Panc1 (cell line): ENCODE data around the gene TIGIT. TPM values are rescaled to one million over a fixed set of nuclear protein-coding genes. Genes with fewer than 3 reads are reported as not detected.

Experiments
- ATAC-seq: fragments of 200-7000 bp; cut with Tn5 transposase; 2 replicates; pipeline ENCODE4 v1.9.1; 2020; ENCODE audit warnings: mild to moderate bottlenecking, moderate library complexity
- BruUV-seq: library from RNA; stranded (reverse); fragments of 400-500 nt; replicated peaks from 2 replicates; lab custom pipeline; 2021; lab: Mats Ljungman, UMichigan
- CTCF ChIA-PET: fragments of 300-600 bp; sonication (Branson Sonifier 250); formaldehyde crosslinking; loops from one replicate; lab custom pipeline; 2022; ENCODE audit warnings: antibody characterized with exemption; lab: Charles Lee
- POLR2A ChIA-PET: fragments of 300-600 bp; sonication (Branson Sonifier 250); formaldehyde crosslinking; loops from one replicate; lab custom pipeline; 2022; ENCODE audit warnings: antibody characterized with exemption; lab: Charles Lee
- DNase-seq: peaks from one replicate; pipeline ENCODE4 v3.0.0-alpha.2; 2010; ENCODE audit warnings: low read depth, low spot score
- H3K27ac ChIP-seq: 2 replicates; pipeline ENCODE4 v1.5.1; 2011; ENCODE audit warnings: mild to moderate bottlenecking, low read length, inconsistent platforms
- H3K27me3 ChIP-seq: fragments of 200-500 bp; sonication (Bioruptor generic); 2 replicates; pipeline ENCODE4 v1.6.0; 2014; ENCODE audit warnings: low read length, inconsistent platforms; ENCODE audit not compliant: control insufficient read depth, insufficient read depth
- H3K36me3 ChIP-seq: fragments of 200-500 bp; sonication (Bioruptor generic); 2 replicates; pipeline ENCODE4 v1.5.1; 2014; ENCODE audit warnings: inconsistent platforms, mild to moderate bottlenecking, low read length, moderate library complexity; ENCODE audit not compliant: control insufficient read depth, insufficient read depth
- H3K4me1 ChIP-seq: 2 replicates; pipeline ENCODE4 v1.5.1; 2011; ENCODE audit warnings: inconsistent platforms, mild to moderate bottlenecking, low read length, moderate library complexity; ENCODE audit not compliant: control insufficient read depth, insufficient read depth
- H3K4me3 ChIP-seq, 2 experiments: 2 replicates each; pipeline ENCODE4 v1.5.1; 2011 to 2012; ENCODE audit warnings: low read depth in 2 of 2, low read length in 2 of 2, mild to moderate bottlenecking in 2 of 2, inconsistent platforms in 1 of 2, moderate library complexity in 1 of 2
- H3K9me3 ChIP-seq: fragments of 200-500 bp; sonication (Bioruptor generic); 2 replicates; pipeline ENCODE4 v1.5.1; 2014; ENCODE audit warnings: low read depth, mild to moderate bottlenecking, inconsistent platforms, low read length, moderate library complexity; ENCODE audit not compliant: control insufficient read depth, insufficient read depth
- POLR2AphosphoS5 ChIP-seq: IDR thresholded peaks from 2 replicates; pipeline ENCODE4 v1.6.1; 2012; ENCODE audit warnings: mild to moderate bottlenecking, low read depth, low read length, moderate library complexity
- SIN3A ChIP-seq: IDR thresholded peaks from 2 replicates; pipeline ENCODE4 v1.6.1; 2012; ENCODE audit warnings: low read depth, mild to moderate bottlenecking, low read length, moderate library complexity, borderline replicate concordance; ENCODE audit not compliant: insufficient read depth
- TCF7L2 ChIP-seq: IDR thresholded peaks from 2 replicates; pipeline ENCODE4 v1.6.1; 2011; ENCODE audit warnings: mild to moderate bottlenecking, low read depth, low read length, inconsistent platforms
- in situ Hi-C: cut with HindIII; loops from 2 replicates; pipeline ENCODE4 v1.10.0; 2016; ENCODE audit warnings: low sequenced_read_pairs, low pct_unique_long_range_greater_than_20kb
- intact Hi-C: fragments of 100-400 bp; cut with micrococcal nuclease; formaldehyde crosslinking; loops from one replicate; pipeline ENCODE4 v1.10.0; 2022; ENCODE audit not compliant: unreplicated experiment
- total RNA-seq: library from RNA; stranded (reverse); gene quantifications from one replicate; pipeline ENCODE4 v1.2.1, GENCODE V29; 2021; ENCODE audit not compliant: unreplicated experiment
- TF ChIP-seq, protein P1 (sequence below), 2 experiments: IDR thresholded peaks; 2 replicates each; pipeline ENCODE4 v1.6.1; 2011 to 2012; ENCODE audit warnings: low read depth in 2 of 2, control low read depth in 1 of 2, low read length in 1 of 2, mild to moderate bottlenecking in 1 of 2, moderate library complexity in 1 of 2; ENCODE audit not compliant: insufficient read depth in 1 of 2
- TF ChIP-seq, protein P2 (sequence below): fragments of 450-650 bp; IDR thresholded peaks from 2 replicates; pipeline ENCODE4 v1.5.1; 2017; ENCODE audit warnings: mild to moderate bottlenecking

TIGIT gene
- total RNA-seq, 1 experiment from 2014 or later = not detected

DNA sequence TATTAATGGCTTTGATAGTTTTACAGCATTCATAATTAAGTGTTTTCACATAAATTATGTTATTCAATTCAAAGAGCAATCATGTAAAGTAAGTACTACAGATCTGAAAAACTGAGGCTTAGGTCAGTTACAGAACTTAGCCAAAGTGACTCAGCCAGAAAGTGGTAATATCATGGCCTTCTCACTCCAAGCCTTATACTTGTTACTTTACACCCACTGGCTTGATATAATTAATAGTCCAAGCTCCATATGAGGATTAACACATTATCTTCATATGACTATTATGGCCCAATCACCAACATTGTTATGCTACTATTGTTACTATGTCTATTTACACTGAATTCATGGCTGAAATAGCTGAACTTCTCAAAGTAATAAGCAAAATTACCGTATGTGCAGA is 50.7 kb downstream of the TIGIT start:
- ChIA-PET POLR2A (no interaction called here), CTCF (no interaction called here)
- in situ Hi-C loops (no loop called here), intact Hi-C loops (no loop called here)
- TF ChIP-seq POLR2AphosphoS5 (no peak), SIN3A (no peak), TCF7L2 (no peak)
- TF ChIP-seq, protein P1, sequence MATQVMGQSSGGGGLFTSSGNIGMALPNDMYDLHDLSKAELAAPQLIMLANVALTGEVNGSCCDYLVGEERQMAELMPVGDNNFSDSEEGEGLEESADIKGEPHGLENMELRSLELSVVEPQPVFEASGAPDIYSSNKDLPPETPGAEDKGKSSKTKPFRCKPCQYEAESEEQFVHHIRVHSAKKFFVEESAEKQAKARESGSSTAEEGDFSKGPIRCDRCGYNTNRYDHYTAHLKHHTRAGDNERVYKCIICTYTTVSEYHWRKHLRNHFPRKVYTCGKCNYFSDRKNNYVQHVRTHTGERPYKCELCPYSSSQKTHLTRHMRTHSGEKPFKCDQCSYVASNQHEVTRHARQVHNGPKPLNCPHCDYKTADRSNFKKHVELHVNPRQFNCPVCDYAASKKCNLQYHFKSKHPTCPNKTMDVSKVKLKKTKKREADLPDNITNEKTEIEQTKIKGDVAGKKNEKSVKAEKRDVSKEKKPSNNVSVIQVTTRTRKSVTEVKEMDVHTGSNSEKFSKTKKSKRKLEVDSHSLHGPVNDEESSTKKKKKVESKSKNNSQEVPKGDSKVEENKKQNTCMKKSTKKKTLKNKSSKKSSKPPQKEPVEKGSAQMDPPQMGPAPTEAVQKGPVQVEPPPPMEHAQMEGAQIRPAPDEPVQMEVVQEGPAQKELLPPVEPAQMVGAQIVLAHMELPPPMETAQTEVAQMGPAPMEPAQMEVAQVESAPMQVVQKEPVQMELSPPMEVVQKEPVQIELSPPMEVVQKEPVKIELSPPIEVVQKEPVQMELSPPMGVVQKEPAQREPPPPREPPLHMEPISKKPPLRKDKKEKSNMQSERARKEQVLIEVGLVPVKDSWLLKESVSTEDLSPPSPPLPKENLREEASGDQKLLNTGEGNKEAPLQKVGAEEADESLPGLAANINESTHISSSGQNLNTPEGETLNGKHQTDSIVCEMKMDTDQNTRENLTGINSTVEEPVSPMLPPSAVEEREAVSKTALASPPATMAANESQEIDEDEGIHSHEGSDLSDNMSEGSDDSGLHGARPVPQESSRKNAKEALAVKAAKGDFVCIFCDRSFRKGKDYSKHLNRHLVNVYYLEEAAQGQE (IDR thresholded peaks at IDR 0.05; ENCODE audit: insufficient read depth in 1 of 2, low read depth in 2 of 2, low read length in 1 of 2) = no peak
- TF ChIP-seq, protein P2, sequence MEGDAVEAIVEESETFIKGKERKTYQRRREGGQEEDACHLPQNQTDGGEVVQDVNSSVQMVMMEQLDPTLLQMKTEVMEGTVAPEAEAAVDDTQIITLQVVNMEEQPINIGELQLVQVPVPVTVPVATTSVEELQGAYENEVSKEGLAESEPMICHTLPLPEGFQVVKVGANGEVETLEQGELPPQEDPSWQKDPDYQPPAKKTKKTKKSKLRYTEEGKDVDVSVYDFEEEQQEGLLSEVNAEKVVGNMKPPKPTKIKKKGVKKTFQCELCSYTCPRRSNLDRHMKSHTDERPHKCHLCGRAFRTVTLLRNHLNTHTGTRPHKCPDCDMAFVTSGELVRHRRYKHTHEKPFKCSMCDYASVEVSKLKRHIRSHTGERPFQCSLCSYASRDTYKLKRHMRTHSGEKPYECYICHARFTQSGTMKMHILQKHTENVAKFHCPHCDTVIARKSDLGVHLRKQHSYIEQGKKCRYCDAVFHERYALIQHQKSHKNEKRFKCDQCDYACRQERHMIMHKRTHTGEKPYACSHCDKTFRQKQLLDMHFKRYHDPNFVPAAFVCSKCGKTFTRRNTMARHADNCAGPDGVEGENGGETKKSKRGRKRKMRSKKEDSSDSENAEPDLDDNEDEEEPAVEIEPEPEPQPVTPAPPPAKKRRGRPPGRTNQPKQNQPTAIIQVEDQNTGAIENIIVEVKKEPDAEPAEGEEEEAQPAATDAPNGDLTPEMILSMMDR = no peak
- no peak overlapping the region for H3K4me3 ChIP-seq
- no peaks in the 10 kb centered on the region for H3K4me1 ChIP-seq
- BruUV-seq = no TSS peak
- no peaks in the 10 kb centered on the region for H3K9me3 ChIP-seq
- no peaks in the 10 kb centered on the region for H3K27me3 ChIP-seq
- H3K36me3 ChIP-seq = no peaks in the 10 kb centered on the region
- ATAC-seq (no peak), DNase-seq (no peak)
- H3K27ac ChIP-seq = no peak overlapping the region

DNA sequence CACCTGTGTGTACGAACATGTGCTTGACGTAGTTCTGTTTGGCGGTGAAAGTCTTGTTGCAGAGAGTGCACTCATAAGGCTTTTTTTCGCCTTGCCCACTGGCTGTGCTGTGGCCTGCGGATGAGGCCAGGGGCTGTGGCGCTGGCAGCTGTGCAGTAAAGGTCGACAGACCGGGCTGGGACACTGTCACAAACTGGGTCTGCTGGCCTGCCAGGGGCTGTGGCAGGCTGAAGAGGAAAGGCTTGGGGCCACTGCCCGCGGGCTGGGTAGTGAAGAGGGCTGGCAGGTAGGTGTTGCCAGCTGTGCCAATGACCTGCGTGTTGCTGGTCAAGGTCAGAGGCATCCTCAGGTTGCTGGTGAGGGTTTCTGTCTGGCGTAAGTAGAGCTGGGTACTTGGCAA is 56.4 kb downstream of the TIGIT start:
- ChIA-PET CTCF (no interaction called here), POLR2A (no interaction called here)
- Histone ChIP-seq H3K4me3 (no peak overlapping the region), H3K4me1 (no peaks in the 10 kb centered on the region), H3K9me3 (no peaks in the 10 kb centered on the region), H3K27me3 (no peaks in the 10 kb centered on the region), H3K36me3 (no peaks in the 10 kb centered on the region), H3K27ac (no peak overlapping the region)
- no peak for DNase-seq
- intact Hi-C loops (no loop called here), in situ Hi-C loops (no loop called here)
- no peak for TF ChIP-seq TCF7L2
- TF ChIP-seq POLR2AphosphoS5 = no peak
- TF ChIP-seq, protein P1 (IDR thresholded peaks at IDR 0.05; ENCODE audit: insufficient read depth in 1 of 2, low read depth in 2 of 2, low read length in 1 of 2) = no peak
- TF ChIP-seq, protein P2 = no peak
- no peak for TF ChIP-seq SIN3A
- BruUV-seq = no TSS peak
- ATAC-seq = no peak
